Aorta (tissue), 5 donors: Measurements from ENCODE around the gene NPTX1. TPM values are rescaled to one million over a fixed set of nuclear protein-coding genes. Genes with fewer than 3 reads are reported as not detected.

Source experiments
- ATAC-seq: fragments of 200-7000 bp; cut with Tn5 transposase; one replicate; pipeline ENCODE4 v1.9.1; 2022; ENCODE audit warnings: moderate library complexity; ENCODE audit not compliant: low FRiP score
- DNase-seq, 2 donors: peaks; one replicate each; pipeline ENCODE4 v3.0.0-alpha.2; 2020
- H3K27ac ChIP-seq, 2 donors: one replicate each; pipeline ENCODE4 v1.5.1; 2013; ENCODE audit warnings: low read length in 2 of 2, mild to moderate bottlenecking in 2 of 2, moderate library complexity in 2 of 2, control low read depth in 1 of 2, inconsistent platforms in 1 of 2, low read depth in 1 of 2
- H3K27me3 ChIP-seq, 2 donors: one replicate each; pipeline ENCODE4 v1.6.1; 2013; ENCODE audit warnings: control low read depth in 1 of 2, low read length in 1 of 2, mild to moderate bottlenecking in 1 of 2, moderate library complexity in 1 of 2; ENCODE audit not compliant: insufficient read depth in 2 of 2, control insufficient read depth in 1 of 2
- H3K36me3 ChIP-seq, 2 donors: one replicate each; pipeline ENCODE4 v1.6.1; 2013; ENCODE audit warnings: control low read depth in 1 of 2, low read length in 1 of 2, mild to moderate bottlenecking in 1 of 2; ENCODE audit not compliant: insufficient read depth in 2 of 2, control insufficient read depth in 1 of 2
- H3K4me1 ChIP-seq, 2 donors: one replicate each; pipeline ENCODE4 v1.6.1; 2013; ENCODE audit warnings: low read length in 2 of 2, control low read depth in 1 of 2, mild to moderate bottlenecking in 1 of 2, moderate library complexity in 1 of 2; ENCODE audit not compliant: insufficient read depth in 2 of 2, control insufficient read depth in 1 of 2
- H3K4me3 ChIP-seq, 2 donors: one replicate each; pipeline ENCODE4 v1.5.1; 2013; ENCODE audit warnings: low read length in 2 of 2, control low read depth in 1 of 2, mild to moderate bottlenecking in 1 of 2
- H3K9me3 ChIP-seq: one replicate; pipeline ENCODE4 v1.6.1; 2013; ENCODE audit warnings: mild to moderate bottlenecking, low read length; ENCODE audit not compliant: control insufficient read depth
- WGBS, 2 donors: extraction: QIAGEN DNeasy Blood & Tissue Kit; methylation state at CpG; one replicate each; pipeline ENCODE4 v1.1.7; 2013; 5-methylcytosine and 5-hydroxymethylcytosine counted together
- intact Hi-C, 2 donors: fragments of 100-400 bp; cut with DNase I; formaldehyde crosslinking; loops; one replicate each; pipeline versions ENCODE4 v1.14.2 to v1.15.0; 2022
- polyA plus RNA-seq, 2 donors: library from polyadenylated mRNA; stranded (reverse); fragments of 200-250 nt; gene quantifications; one replicate each; pipeline ENCODE4 v1.2.3, GENCODE V29; 2013
- total RNA-seq, 2 donors: library from RNA; stranded (reverse); fragmentation: NEBNext Ultra II Directional; extraction: Animal tissue kit (Norgen Biotek cat#: 25700); gene quantifications; one replicate each; pipeline ENCODE4 v1.2.1, GENCODE V29; 2021
- donor health status: healthy with polysubstance abuse.
- donor health status: Bipolar disorder and iron deficiency.
- donor health status: DM: no; HTN: no; CAD: no.
- donor health status: DM: no; HTN: no; CAD: no.
- donor health status: DM: yes; HTN: yes; CAD: no.

NPTX1 gene
- total and polyA plus RNA-seq, 4 donors = 0.13 to 1.6 (median 0.45) TPM; not detected in 1

GRCh38 chr17:80476877-80477646 is 655 bp upstream of the NPTX1 start:
- H3K4me3 ChIP-seq = no peak overlapping the region
- no peaks in the 10 kb centered on the region for H3K27me3 ChIP-seq
- no peaks in the 10 kb centered on the region for H3K36me3 ChIP-seq
- no peak for DNase-seq
- intact Hi-C loops = loop anchor here in 1 of 2 donors (5.0 kb wide), 1 partner anchor 45 kb away; no protein-coding TSS in a partner anchor
- H3K9me3 ChIP-seq = no peaks in the 10 kb centered on the region
- WGBS, 2 donors = 1 to 2% methylated on average over 69 to 84 of the region's 84 CpGs
- H3K4me1 ChIP-seq = no peaks in the 10 kb centered on the region
- H3K27ac ChIP-seq = no peak overlapping the region
- ATAC-seq = no peak

GRCh38 chr17:80474961-80475909 is 1.2 kb downstream of the NPTX1 start:
- intact Hi-C loops = loop anchor here in 1 of 2 donors (5.0 kb wide), 1 partner anchor 43 kb away; no protein-coding TSS in a partner anchor

DNA sequence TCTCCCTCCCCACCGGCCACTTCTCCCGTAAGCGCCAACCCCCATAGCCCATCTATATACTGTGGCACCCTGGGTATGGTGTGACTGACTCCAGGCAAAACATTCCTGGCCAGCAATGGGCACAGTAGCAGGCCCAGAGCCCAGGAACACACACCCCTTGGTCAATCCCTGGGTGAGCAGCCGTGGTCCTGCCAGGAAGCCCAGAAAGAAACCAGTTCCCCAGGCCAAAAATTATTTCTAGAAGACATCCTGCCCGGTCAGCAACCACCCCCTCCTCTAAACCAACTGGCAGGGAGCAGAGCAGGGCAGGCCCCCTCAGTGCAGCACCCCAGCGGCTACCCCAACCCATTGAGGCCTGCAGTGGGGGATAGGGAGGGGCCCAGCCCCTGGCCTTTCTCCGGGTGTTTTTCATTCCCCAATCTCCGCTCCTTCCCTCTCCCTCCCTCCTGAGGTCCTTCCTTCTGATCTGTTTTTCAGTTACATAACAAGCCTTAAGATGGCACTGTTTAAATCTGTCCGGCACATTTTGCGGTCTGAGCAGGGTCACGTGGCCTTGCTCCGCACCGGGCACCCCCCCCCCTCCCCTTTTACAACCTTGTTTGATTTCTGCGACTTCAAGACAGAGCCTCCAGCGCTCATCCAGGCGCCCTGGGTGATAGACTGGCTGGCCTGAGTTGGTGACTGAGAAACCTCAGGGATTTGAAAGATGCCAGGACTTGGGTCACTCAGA is 2.0 kb downstream of the NPTX1 start:
- intact Hi-C loops = no loop called here
- DNase-seq = no peak
- Histone ChIP-seq H3K9me3 (no peaks in the 10 kb centered on the region), H3K36me3 (no peaks in the 10 kb centered on the region), H3K4me3 (no peak overlapping the region), H3K4me1 (no peaks in the 10 kb centered on the region), H3K27me3 (no peaks in the 10 kb centered on the region), H3K27ac (no peak overlapping the region)
- 8 to 11% methylated on average over 16 of the region's 16 CpGs for WGBS, 2 donors
- no peak for ATAC-seq

More at GRCh38 chr17:80474961-80475909, 1.2 kb downstream of the NPTX1 start:
- Histone ChIP-seq H3K9me3 (no peaks in the 10 kb centered on the region), H3K4me3 (no peak overlapping the region), H3K27me3 (no peaks in the 10 kb centered on the region), H3K36me3 (no peaks in the 10 kb centered on the region), H3K4me1 (no peaks in the 10 kb centered on the region), H3K27ac (no peak overlapping the region)
- ATAC-seq (no peak), DNase-seq (no peak)
- WGBS, 2 donors = 2% methylated on average over 41 to 55 of the region's 55 CpGs

DNA sequence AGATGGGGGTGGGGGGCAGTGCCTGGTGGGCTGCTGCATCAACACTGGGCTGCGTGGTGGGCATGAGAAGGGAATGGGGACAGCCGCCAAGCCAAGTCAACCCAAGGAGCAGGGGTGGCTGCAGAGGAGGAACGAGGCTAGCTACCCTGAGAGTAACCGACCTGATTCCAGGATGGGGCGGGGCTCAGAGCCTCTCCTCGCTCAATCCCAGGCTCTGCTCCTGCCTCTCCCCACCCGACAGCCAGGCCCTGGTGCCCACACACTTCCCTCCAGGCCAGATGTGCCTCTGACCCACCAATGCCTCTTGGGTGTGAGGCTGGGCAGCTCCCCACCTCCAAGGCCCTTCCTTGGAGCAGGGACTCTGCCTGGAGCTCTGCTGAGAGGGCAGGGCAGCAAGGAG is 2.7 kb downstream of the NPTX1 start:
- intact Hi-C loops = no loop called here

DNA sequence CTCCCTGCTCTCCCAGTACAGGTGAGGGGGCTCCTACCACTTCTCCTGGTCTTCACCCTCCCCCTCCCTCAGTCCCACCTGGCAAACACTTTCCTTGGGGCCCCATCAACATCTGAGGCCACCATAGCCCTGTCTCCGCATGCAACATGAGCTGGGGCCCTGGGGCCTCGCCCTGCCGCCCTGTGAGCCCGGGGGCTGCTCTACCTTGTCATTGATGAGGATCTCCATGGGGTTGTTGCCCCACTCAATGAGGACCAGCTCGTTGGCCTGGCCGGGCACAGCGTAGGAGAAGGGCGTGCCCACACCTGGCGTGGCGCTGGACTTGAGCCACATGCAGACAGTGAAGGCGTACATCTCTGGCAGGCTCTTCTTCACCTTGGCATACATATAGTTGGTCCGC is 3.4 kb downstream of the NPTX1 start:
- ATAC-seq (no peak), DNase-seq (no peak)
- H3K9me3 ChIP-seq = no peaks in the 10 kb centered on the region
- no peak overlapping the region for H3K27ac ChIP-seq
- no peaks in the 10 kb centered on the region for H3K4me1 ChIP-seq
- no peaks in the 10 kb centered on the region for H3K36me3 ChIP-seq
- WGBS, 2 donors = 85 to 87% methylated on average over 12 of the region's 12 CpGs
- intact Hi-C loops = no loop called here
- H3K4me3 ChIP-seq = no peak overlapping the region
- H3K27me3 ChIP-seq = no peaks in the 10 kb centered on the region

More for the DNA sequence above, 2.7 kb downstream of the NPTX1 start:
- WGBS, 2 donors = 50 to 51% methylated on average over 6 to 7 of the region's 7 CpGs
- ATAC-seq (no peak), DNase-seq (no peak)
- H3K27ac ChIP-seq = no peak overlapping the region
- H3K4me1 ChIP-seq = no peaks in the 10 kb centered on the region
- no peaks in the 10 kb centered on the region for H3K27me3 ChIP-seq
- H3K9me3 ChIP-seq = no peaks in the 10 kb centered on the region
- no peak overlapping the region for H3K4me3 ChIP-seq
- no peaks in the 10 kb centered on the region for H3K36me3 ChIP-seq

- intact Hi-C loops = no loop called here
- Histone ChIP-seq H3K27me3 (no peaks in the 10 kb centered on the region), H3K4me1 (no peaks in the 10 kb centered on the region), H3K4me3 (no peak overlapping the region), H3K27ac (no peak overlapping the region), H3K9me3 (no peaks in the 10 kb centered on the region), H3K36me3 (no peaks in the 10 kb centered on the region)
- WGBS, 2 donors = 81 to 82% methylated on average over 8 of the region's 8 CpGs
- DNase-seq = no peak
- no peak for ATAC-seq
These were observed 4.5 kb downstream of the NPTX1 start for GRCh38 chr17:80471922-80472321.

DNA sequence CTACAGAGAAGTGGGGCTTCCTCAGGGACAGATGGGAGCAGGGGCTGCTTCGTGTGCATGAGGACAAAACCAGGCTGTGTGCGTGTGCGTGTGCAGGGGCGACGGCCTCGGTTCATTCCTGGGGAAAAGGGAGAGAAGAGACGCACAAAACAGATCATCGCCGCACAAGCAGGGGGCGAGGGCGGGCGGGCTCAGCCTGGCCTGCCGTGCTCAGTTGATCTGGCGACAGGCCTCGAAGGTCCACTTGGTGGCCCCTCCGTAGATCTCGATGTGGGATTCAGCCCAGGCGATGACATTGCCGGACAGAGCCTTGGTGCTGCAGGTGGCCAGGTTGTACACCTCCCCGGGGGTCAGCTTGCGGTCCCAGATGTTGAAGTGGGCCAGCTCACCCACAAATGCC is 5.8 kb downstream of the NPTX1 start:
- intact Hi-C loops = no loop called here
- Histone ChIP-seq H3K9me3 (no peaks in the 10 kb centered on the region), H3K36me3 (no peaks in the 10 kb centered on the region), H3K27ac (no peak overlapping the region), H3K27me3 (no peaks in the 10 kb centered on the region), H3K4me3 (no peak overlapping the region), H3K4me1 (no peaks in the 10 kb centered on the region)
- DNase-seq (no peak), ATAC-seq (no peak)
- 75 to 84% methylated on average over 11 to 21 of the region's 21 CpGs for WGBS, 2 donors

GRCh38 chr17:80469667-80470066 is 6.7 kb downstream of the NPTX1 start:
- Histone ChIP-seq H3K4me1 (no peaks in the 10 kb centered on the region), H3K27me3 (no peaks in the 10 kb centered on the region), H3K9me3 (no peaks in the 10 kb centered on the region), H3K4me3 (no peak overlapping the region), H3K36me3 (no peaks in the 10 kb centered on the region), H3K27ac (no peak overlapping the region)
- intact Hi-C loops = no loop called here
- DNase-seq = no peak
- WGBS, 2 donors = 80 to 81% methylated on average over 11 of the region's 11 CpGs
- ATAC-seq = no peak
